H9 (cell line): Measurements from ENCODE around the gene DELE1. TPM values are rescaled to one million over a fixed set of nuclear protein-coding genes. Genes with fewer than 3 reads are reported as not detected.

Experiments
- DNase-seq: peaks from one replicate; pipeline ENCODE4 v3.0.0-alpha.2; 2017
- H2AFZ ChIP-seq: one replicate; pipeline ENCODE4 v1.6.1; 2013; ENCODE audit warnings: mild to moderate bottlenecking, low read length, control low read depth, moderate library complexity
- H2AK5ac ChIP-seq: 2 replicates; pipeline ENCODE4 v1.6.1; 2013; ENCODE audit warnings: low read length, control low read depth, mixed read lengths; ENCODE audit not compliant: insufficient read length
- H2BK120ac ChIP-seq: one replicate; pipeline ENCODE4 v1.6.1; 2013; ENCODE audit warnings: low read depth, mild to moderate bottlenecking, low read length, control low read depth, inconsistent platforms; ENCODE audit not compliant: poor library complexity, severe bottlenecking
- H2BK12ac ChIP-seq: 2 replicates; pipeline ENCODE4 v1.6.1; 2013; ENCODE audit warnings: low read length, control low read depth, mixed read lengths, low read depth; ENCODE audit not compliant: insufficient read length
- H2BK15ac ChIP-seq: 2 replicates; pipeline ENCODE4 v1.6.1; 2013; ENCODE audit warnings: low read depth, low read length, control low read depth
- H2BK20ac ChIP-seq: one replicate; pipeline ENCODE4 v1.6.1; 2013; ENCODE audit warnings: low read depth, mild to moderate bottlenecking, low read length, control low read depth, inconsistent platforms; ENCODE audit not compliant: poor library complexity, severe bottlenecking
- H2BK5ac ChIP-seq: 2 replicates; pipeline ENCODE4 v1.6.1; 2013; ENCODE audit warnings: low read length, control low read depth, mixed read lengths; ENCODE audit not compliant: insufficient read length
- H3K14ac ChIP-seq: 2 replicates; pipeline ENCODE4 v1.6.1; 2013; ENCODE audit warnings: low read length, control low read depth; ENCODE audit not compliant: insufficient read depth
- H3K18ac ChIP-seq: 2 replicates; pipeline ENCODE4 v1.6.1; 2013; ENCODE audit warnings: low read depth, mild to moderate bottlenecking, mixed read lengths, low read length, control low read depth; ENCODE audit not compliant: insufficient read length
- H3K23ac ChIP-seq: 2 replicates; pipeline ENCODE4 v1.6.1; 2013; ENCODE audit warnings: low read length, control low read depth, mixed read lengths, low read depth; ENCODE audit not compliant: insufficient read length
- H3K23me2 ChIP-seq: 2 replicates; pipeline ENCODE4 v1.6.1; 2013; ENCODE audit warnings: low read depth, mild to moderate bottlenecking, mixed read lengths, low read length, control low read depth; ENCODE audit not compliant: insufficient read length, poor library complexity, severe bottlenecking
- H3K27ac ChIP-seq: 2 replicates; pipeline ENCODE4 v1.5.1; 2013; ENCODE audit warnings: low read length, control low read depth, mixed read lengths, low read depth; ENCODE audit not compliant: insufficient read length
- H3K27me3 ChIP-seq: 2 replicates; pipeline ENCODE4 v1.6.1; 2013; ENCODE audit warnings: low read length, control low read depth, inconsistent platforms; ENCODE audit not compliant: insufficient read depth
- H3K4ac ChIP-seq: 2 replicates; pipeline ENCODE4 v1.6.1; 2013; ENCODE audit warnings: low read depth, mild to moderate bottlenecking, control low read depth, inconsistent platforms, low read length, moderate library complexity
- H3K4me1 ChIP-seq: 2 replicates; pipeline ENCODE4 v1.6.1; 2013; ENCODE audit warnings: low read length, control low read depth, inconsistent platforms; ENCODE audit not compliant: insufficient read depth
- H3K4me2 ChIP-seq: 2 replicates; pipeline ENCODE4 v1.6.1; 2013; ENCODE audit warnings: low read length, control low read depth, mixed read lengths; ENCODE audit not compliant: insufficient read length, insufficient read depth
- H3K56ac ChIP-seq: 2 replicates; pipeline ENCODE4 v1.6.1; 2013; ENCODE audit warnings: low read depth, mild to moderate bottlenecking, mixed read lengths, low read length, control low read depth; ENCODE audit not compliant: insufficient read length
- H3K79me1 ChIP-seq: 2 replicates; pipeline ENCODE4 v1.6.1; 2013; ENCODE audit warnings: low read depth, mild to moderate bottlenecking, moderate library complexity, low read length, control low read depth, inconsistent platforms; ENCODE audit not compliant: insufficient read depth, poor library complexity, severe bottlenecking
- H3K79me2 ChIP-seq: 2 replicates; pipeline ENCODE4 v1.6.1; 2013; ENCODE audit warnings: low read length, control low read depth, inconsistent platforms; ENCODE audit not compliant: insufficient read depth
- H3K9ac ChIP-seq: 2 replicates; pipeline ENCODE4 v1.6.1; 2013; ENCODE audit warnings: low read length, control low read depth, mixed read lengths; ENCODE audit not compliant: insufficient read length; ENCODE audit errors: extremely low read depth
- H3K9me3 ChIP-seq: one replicate; pipeline ENCODE4 v1.6.1; 2013; ENCODE audit warnings: low read depth, low read length, inconsistent platforms; ENCODE audit not compliant: control insufficient read depth
- H3T11ph ChIP-seq: one replicate; pipeline ENCODE4 v1.6.1; 2013; ENCODE audit warnings: mild to moderate bottlenecking, low read length, control low read depth, inconsistent platforms
- H4K20me1 ChIP-seq: one replicate; pipeline ENCODE4 v1.6.1; 2013; ENCODE audit not compliant: control insufficient read depth, insufficient read length, insufficient read depth
- H4K5ac ChIP-seq: 2 replicates; pipeline ENCODE4 v1.6.1; 2013; ENCODE audit warnings: low read depth, mild to moderate bottlenecking, mixed read lengths, low read length, control low read depth; ENCODE audit not compliant: insufficient read length
- H4K8ac ChIP-seq: replicated peaks from 2 replicates; pipeline ENCODE4 v1.6.1; 2013; ENCODE audit warnings: low read length, control low read depth, mixed read lengths, low read depth; ENCODE audit not compliant: insufficient read length
- H4K91ac ChIP-seq: 2 replicates; pipeline ENCODE4 v1.6.1; 2013; ENCODE audit warnings: low read depth, mild to moderate bottlenecking, moderate library complexity, mixed read lengths, low read length, control low read depth; ENCODE audit not compliant: insufficient read length
- H3K27ac Mint-ChIP-seq, 3 experiments: 2 replicates in 2 of 3; 3 replicates in 1 of 3; pipeline ENCODE4 v1.8.0; 2020 to 2021; ENCODE audit warnings: mixed read lengths in 3 of 3, mild to moderate bottlenecking in 1 of 3, moderate library complexity in 1 of 3
- H3K27me3 Mint-ChIP-seq: 2 replicates; pipeline ENCODE4 v1.8.0; 2021; ENCODE audit warnings: low read depth, mild to moderate bottlenecking, moderate library complexity, mixed read lengths
- H3K36me3 Mint-ChIP-seq, 3 experiments: 2 replicates in 2 of 3; 3 replicates in 1 of 3; pipeline ENCODE4 v1.8.0; 2020 to 2021; ENCODE audit warnings: low read depth in 3 of 3, mixed read lengths in 3 of 3; ENCODE audit not compliant: insufficient read depth in 1 of 3
- H3K4me1 Mint-ChIP-seq, 2 experiments: 2 replicates each; pipeline ENCODE4 v1.8.0; 2020; ENCODE audit warnings: mixed read lengths in 2 of 2
- H3K4me3 Mint-ChIP-seq, 2 experiments: 2 replicates in 1 of 2; 3 replicates in 1 of 2; pipeline ENCODE4 v1.8.0; 2020 to 2021; ENCODE audit warnings: mild to moderate bottlenecking in 2 of 2, mixed read lengths in 2 of 2, moderate library complexity in 1 of 2
- H3K9me3 Mint-ChIP-seq, 2 experiments: 2 replicates in 1 of 2; 3 replicates in 1 of 2; pipeline ENCODE4 v1.8.0; 2020; ENCODE audit warnings: mild to moderate bottlenecking in 2 of 2, mixed read lengths in 2 of 2, moderate library complexity in 1 of 2
- WGBS: extraction: QIAGEN DNeasy Blood & Tissue Kit; methylation state at CpG from one replicate; pipeline ENCODE4 v1.1.7; 2013; ENCODE audit warnings: missing lambda C conversion rate, low lambda C conversion rate, mixed read lengths; ENCODE audit not compliant: insufficient read length; ENCODE audit errors: extremely low coverage; 5-methylcytosine and 5-hydroxymethylcytosine counted together
- total RNA-seq: library from RNA; stranded (reverse); gene quantifications from 2 replicates; pipeline ENCODE4 v1.2.1, GENCODE V29; 2021
- TF ChIP-seq, protein P1 (sequence below): fragments of 200-600 bp; sonication (generic); conservative IDR thresholded peaks from 3 replicates; pipeline ENCODE4 v1.8.0; 2021; ENCODE audit warnings: antibody characterized with exemption, mild to moderate bottlenecking

Gene DELE1
- total RNA-seq, 1 experiment from 2014 or later, result 75.3 TPM

DNA sequence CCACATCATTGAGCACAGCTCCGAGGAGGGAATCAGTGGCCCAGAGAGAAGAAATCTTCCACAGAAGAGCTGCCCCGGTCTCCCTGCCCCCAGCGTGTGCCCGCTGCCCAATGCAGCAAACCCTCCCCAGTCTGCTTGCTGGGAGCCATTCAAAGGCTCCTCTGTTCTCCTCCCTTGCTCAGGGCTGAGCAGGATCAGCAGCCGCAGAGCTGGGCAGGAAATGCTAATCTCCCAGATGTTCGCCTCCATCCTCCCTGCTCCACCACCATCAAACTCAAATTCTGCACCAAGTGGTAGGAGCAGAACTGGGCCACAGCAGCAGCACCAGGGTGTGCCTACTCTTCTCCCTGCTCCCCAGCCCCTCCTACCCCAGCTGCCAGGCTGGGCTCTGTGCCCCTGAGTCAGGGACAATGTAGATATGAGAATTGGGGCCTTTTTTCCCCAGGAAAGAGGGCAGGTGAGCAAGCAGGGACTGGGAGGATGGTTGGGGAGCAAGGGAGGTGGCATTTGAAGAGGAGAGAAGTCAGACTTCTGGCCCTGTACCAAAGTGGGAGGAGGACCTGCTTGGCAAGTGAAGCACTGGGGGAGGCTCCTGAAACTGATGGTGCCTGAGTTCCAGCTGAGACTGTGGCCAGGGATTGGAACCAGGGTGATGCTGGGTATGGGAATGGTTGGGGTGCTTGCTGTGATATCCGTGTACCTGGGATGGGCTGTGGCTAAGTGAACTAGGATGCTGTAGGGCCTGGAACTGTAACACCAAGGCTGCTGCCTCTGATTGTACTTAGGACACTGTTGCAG is 43.5 kb upstream of the DELE1 start:
- Histone ChIP-seq H2BK12ac (no peak overlapping the region), H3K79me1 (no peaks in the 10 kb centered on the region), H3T11ph (no peak overlapping the region), H3K4me2 (no peak overlapping the region), H2BK15ac (no peak overlapping the region), H3K56ac (no peak overlapping the region), H3K27me3 (no peaks in the 10 kb centered on the region; the same call in 1 of the 2 replicates), H2AK5ac (no peak overlapping the region), H3K79me2 (peaks cover 15% of the 10 kb centered on the region), H4K5ac (no peak overlapping the region), H2AFZ (no peak overlapping the region), H4K91ac (no peak overlapping the region), H3K9me3 (no peaks in the 10 kb centered on the region), H3K23ac (no peak overlapping the region), H3K27ac (no peak overlapping the region), H2BK120ac (no peak overlapping the region), H2BK5ac (no peak overlapping the region), H3K14ac (no peak overlapping the region), H3K4me1 (peaks cover 20% of the 10 kb centered on the region; the same call in 1 of the 2 replicates), H3K23me2 (peaks cover 37% of the 10 kb centered on the region), H2BK20ac (no peak overlapping the region), H3K18ac (no peak overlapping the region), H4K20me1 (no peaks in the 10 kb centered on the region), H3K4ac (no peak overlapping the region), H3K9ac (no peak overlapping the region), H4K8ac (no peak overlapping the region)
- TF ChIP-seq, protein P1, sequence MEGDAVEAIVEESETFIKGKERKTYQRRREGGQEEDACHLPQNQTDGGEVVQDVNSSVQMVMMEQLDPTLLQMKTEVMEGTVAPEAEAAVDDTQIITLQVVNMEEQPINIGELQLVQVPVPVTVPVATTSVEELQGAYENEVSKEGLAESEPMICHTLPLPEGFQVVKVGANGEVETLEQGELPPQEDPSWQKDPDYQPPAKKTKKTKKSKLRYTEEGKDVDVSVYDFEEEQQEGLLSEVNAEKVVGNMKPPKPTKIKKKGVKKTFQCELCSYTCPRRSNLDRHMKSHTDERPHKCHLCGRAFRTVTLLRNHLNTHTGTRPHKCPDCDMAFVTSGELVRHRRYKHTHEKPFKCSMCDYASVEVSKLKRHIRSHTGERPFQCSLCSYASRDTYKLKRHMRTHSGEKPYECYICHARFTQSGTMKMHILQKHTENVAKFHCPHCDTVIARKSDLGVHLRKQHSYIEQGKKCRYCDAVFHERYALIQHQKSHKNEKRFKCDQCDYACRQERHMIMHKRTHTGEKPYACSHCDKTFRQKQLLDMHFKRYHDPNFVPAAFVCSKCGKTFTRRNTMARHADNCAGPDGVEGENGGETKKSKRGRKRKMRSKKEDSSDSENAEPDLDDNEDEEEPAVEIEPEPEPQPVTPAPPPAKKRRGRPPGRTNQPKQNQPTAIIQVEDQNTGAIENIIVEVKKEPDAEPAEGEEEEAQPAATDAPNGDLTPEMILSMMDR, result no peak
- H3K4me3 Mint-ChIP-seq, result peak overlapping the region; percentile 10 to 97; a peak in 4 of 5 replicates
- peaks cover 24% of the 10 kb centered on the region for H3K27me3 Mint-ChIP-seq
- WGBS, result no CpG with 5 or more reads among the region's 7 CpGs
- peaks cover 60% of the 10 kb centered on the region in 2 experiments for H3K4me1 Mint-ChIP-seq
- H3K36me3 Mint-ChIP-seq, result peaks cover 6 to 9% (median 7%) of the 10 kb centered on the region in 3 experiments
- H3K9me3 Mint-ChIP-seq, result no peaks in the 10 kb centered on the region; a peak in 3 of 5 replicates
- DNase-seq, result no peak
- H3K27ac Mint-ChIP-seq, result peak overlapping the region in 1 of 3 experiments; percentile 85; a peak in 3 of 7 replicates
